ENCODE data around the gene IFNGR2.
"Not testable (repeated sequence)": the region's sequence is repeated elsewhere in the genome, so short reads cannot be mapped to it uniquely, and the experiment has no call there.

The IFNGR2 gene

GRCh38 chr21:33446620-33447019, 43.4 kb downstream of the IFNGR2 start:
- not testable (repeated sequence) for DNase-seq

- DNase-seq, result no peak
These were observed 46.4 kb downstream of the IFNGR2 start for GRCh38 chr21:33449616-33450015.

GRCh38 chr21:33451634-33452071, 48.4 kb downstream of the IFNGR2 start:
- no peak for DNase-seq

GRCh38 chr21:33452362-33452761, 49.1 kb downstream of the IFNGR2 start:
- no peak for DNase-seq

GRCh38 chr21:33455686-33456446, 52.7 kb downstream of the IFNGR2 start:
- no peak for DNase-seq

GRCh38 chr21:33458861-33459260, 55.6 kb downstream of the IFNGR2 start:
- DNase-seq, result no peak

GRCh38 chr21:33461538-33462250, 58.5 kb downstream of the IFNGR2 start:
- DNase-seq, result no peak

GRCh38 chr21:33469183-33469582, 66.0 kb downstream of the IFNGR2 start:
- not testable (repeated sequence) for DNase-seq

GRCh38 chr21:33470701-33471100, 67.5 kb downstream of the IFNGR2 start:
- no peak for DNase-seq

- DNase-seq, result no peak
These were observed 70.1 kb downstream of the IFNGR2 start for GRCh38 chr21:33473344-33473743.

GRCh38 chr21:33477066-33477465, 73.9 kb downstream of the IFNGR2 start:
- no peak for DNase-seq

GRCh38 chr21:33478182-33478581, 75.0 kb downstream of the IFNGR2 start:
- no peak for DNase-seq

- DNase-seq, result peak; percentile 38
These were observed 75.9 kb downstream of the IFNGR2 start for GRCh38 chr21:33478935-33479678.

GRCh38 chr21:33479679-33480480, 76.7 kb downstream of the IFNGR2 start, which contains the start of gene TMEM50B:
Gene TMEM50B (minus strand): TSS chr21:33479974. CDS start chr21:33468885, 11,089 bp downstream.
- peak; percentile 88 for DNase-seq

- no peak for DNase-seq
These were observed 77.4 kb downstream of the IFNGR2 start for GRCh38 chr21:33480481-33481103.

- DNase-seq, result no peak
These were observed 78.2 kb downstream of the IFNGR2 start for GRCh38 chr21:33481314-33481943.
